ENCODE measurements around the gene STK10. TPM values are rescaled to one million over a fixed set of nuclear protein-coding genes. Genes with fewer than 3 reads are reported as not detected.

Gene STK10
- total and polyA plus RNA-seq, 8 donors, result 6.6 to 86.6 (median 14.8) TPM

- no peak for TF ChIP-seq EP300 (IDR thresholded peaks at IDR 0.05)
- TF ChIP-seq POLR2AphosphoS5 (IDR thresholded peaks at IDR 0.05), result no peak
- no peak for TF ChIP-seq POLR2A (IDR thresholded peaks at IDR 0.05)
- no peak for TF ChIP-seq CTCF (IDR thresholded peaks at IDR 0.05)
- 76 to 92% (median 90%) methylated on average over 3 of the region's 3 CpGs for WGBS, 5 donors
- Histone ChIP-seq H3K27me3 (no peaks in the 10 kb centered on the region), H3K27ac (no peak overlapping the region), H3K4me1 (peaks cover 0 to 6% (median 2%) of the 10 kb centered on the region in 4 donors), H3K9me3 (no peaks in the 10 kb centered on the region), H3K4me3 (no peak overlapping the region), H3K36me3 (peaks cover 0 to 4% (median 2%) of the 10 kb centered on the region in 4 donors)
- intact Hi-C loops (cut with DNase I; ENCODE audit: low total_unique reads), result loop anchor here (2.0 kb wide), 1 partner anchor 131 kb away; no protein-coding TSS in a partner anchor
- no peak for DNase-seq
These were observed 149.9 kb downstream of the STK10 start for GRCh38 chr5:172038167-172038566.

- H3K4me1 ChIP-seq, result peaks cover 0 to 3% (median 1%) of the 10 kb centered on the region in 4 donors
- H3K27me3 ChIP-seq, result no peaks in the 10 kb centered on the region
- WGBS, 5 donors, result 22 to 58% (median 36%) methylated on average over 2 of the region's 2 CpGs
- H3K36me3 ChIP-seq, result no peaks in the 10 kb centered on the region
- intact Hi-C loops (cut with DNase I; ENCODE audit: low total_unique reads), result no loop called here
- no peak for TF ChIP-seq EP300 (IDR thresholded peaks at IDR 0.05)
- TF ChIP-seq POLR2AphosphoS5 (IDR thresholded peaks at IDR 0.05), result no peak
- TF ChIP-seq POLR2A (IDR thresholded peaks at IDR 0.05), result no peak
- TF ChIP-seq CTCF (IDR thresholded peaks at IDR 0.05), result no peak
- no peak overlapping the region for H3K4me3 ChIP-seq
- no peak overlapping the region for H3K27ac ChIP-seq
- DNase-seq, result no peak
- H3K9me3 ChIP-seq, result peaks cover 0 to 7% (median 0%) of the 10 kb centered on the region in 4 donors
These were observed 153.0 kb downstream of the STK10 start for GRCh38 chr5:172035049-172035448.

- H3K36me3 ChIP-seq, result no peaks in the 10 kb centered on the region
- no peaks in the 10 kb centered on the region for H3K4me1 ChIP-seq
- peaks cover 0 to 7% (median 0%) of the 10 kb centered on the region in 4 donors for H3K9me3 ChIP-seq
- TF ChIP-seq EP300 (IDR thresholded peaks at IDR 0.05), result no peak
- TF ChIP-seq POLR2AphosphoS5 (IDR thresholded peaks at IDR 0.05), result no peak
- TF ChIP-seq CTCF (IDR thresholded peaks at IDR 0.05), result no peak
- TF ChIP-seq POLR2A (IDR thresholded peaks at IDR 0.05), result no peak
- WGBS, 5 donors, result 91 to 98% (median 97%) methylated on average over 4 of the region's 4 CpGs
- DNase-seq, result no peak
- intact Hi-C loops (cut with DNase I; ENCODE audit: low total_unique reads), result no loop called here
- H3K27me3 ChIP-seq, result no peaks in the 10 kb centered on the region
- no peak overlapping the region for H3K27ac ChIP-seq
- no peak overlapping the region for H3K4me3 ChIP-seq
These were observed 156.0 kb downstream of the STK10 start for GRCh38 chr5:172031894-172032461.

- no peak for DNase-seq
These were observed 158.1 kb downstream of the STK10 start for GRCh38 chr5:172029876-172030275.

More at GRCh38 chr5:172029876-172030275, 158.1 kb downstream of the STK10 start:
- H3K4me3 ChIP-seq, result no peak overlapping the region
- no peaks in the 10 kb centered on the region for H3K4me1 ChIP-seq
- intact Hi-C loops (cut with DNase I; ENCODE audit: low total_unique reads), result no loop called here
- H3K9me3 ChIP-seq, result peaks cover 0 to 7% (median 0%) of the 10 kb centered on the region in 4 donors
- no peak overlapping the region for H3K27ac ChIP-seq
- no peaks in the 10 kb centered on the region for H3K36me3 ChIP-seq
- no peaks in the 10 kb centered on the region for H3K27me3 ChIP-seq
- TF ChIP-seq EP300 (IDR thresholded peaks at IDR 0.05) (no peak), POLR2A (IDR thresholded peaks at IDR 0.05) (no peak), CTCF (IDR thresholded peaks at IDR 0.05) (no peak), POLR2AphosphoS5 (IDR thresholded peaks at IDR 0.05) (no peak)

Measured in stomach (tissue), 9 donors.